GM23338 (cell line): Measurements from ENCODE around the gene SPATA13. TPM values are rescaled to one million over a fixed set of nuclear protein-coding genes. Genes with fewer than 3 reads are reported as not detected.

ENCODE experiments used
- ATAC-seq: fragments of 200-7000 bp; cut with Tn5 transposase; 3 replicates; pipeline ENCODE4 v1.9.1; 2020
- DNase-seq: peaks from one replicate; pipeline ENCODE4 v3.0.0-alpha.2; 2015; ENCODE audit warnings: low spot score
- H2AFZ ChIP-seq: fragments of 200-600 bp; sonication (generic); 2 replicates; pipeline ENCODE4 v1.8.0; 2016; ENCODE audit warnings: antibody characterized with exemption, mild to moderate bottlenecking, moderate library complexity
- H3F3A ChIP-seq: fragments of 200-600 bp; sonication (generic); replicated peaks from 2 replicates; pipeline ENCODE4 v1.8.0; 2017; ENCODE audit warnings: antibody characterized with exemption, mixed run types, low read depth
- H3K27ac ChIP-seq: fragments of 200-600 bp; sonication (generic); 2 replicates; pipeline ENCODE4 v1.6.1; 2016; ENCODE audit warnings: low read depth
- H3K27me3 ChIP-seq: fragments of 200-600 bp; sonication (generic); 2 replicates; pipeline ENCODE4 v1.8.0; 2016; ENCODE audit warnings: mild to moderate bottlenecking, mixed run types, moderate library complexity; ENCODE audit not compliant: insufficient read depth
- H3K36me3 ChIP-seq: fragments of 200-600 bp; sonication (generic); 2 replicates; pipeline ENCODE4 v1.8.0; 2016; ENCODE audit warnings: mild to moderate bottlenecking; ENCODE audit not compliant: insufficient read depth
- H3K4me1 ChIP-seq: fragments of 200-600 bp; sonication (generic); 2 replicates; pipeline ENCODE4 v1.8.0; 2016; ENCODE audit warnings: mild to moderate bottlenecking, moderate library complexity; ENCODE audit not compliant: insufficient read depth
- H3K4me2 ChIP-seq: fragments of 200-600 bp; sonication (generic); 2 replicates; pipeline ENCODE4 v1.7.1; 2017; ENCODE audit warnings: mixed run types
- H3K4me3 ChIP-seq: fragments of 200-600 bp; sonication (generic); 2 replicates; pipeline ENCODE4 v1.6.1; 2016; ENCODE audit warnings: mixed run types
- H3K79me2 ChIP-seq: fragments of 200-600 bp; sonication (generic); replicated peaks from 2 replicates; pipeline ENCODE4 v1.8.0; 2017; ENCODE audit warnings: mild to moderate bottlenecking; ENCODE audit not compliant: insufficient read depth
- H3K9me2 ChIP-seq: fragments of 200-600 bp; sonication (generic); 2 replicates; pipeline ENCODE4 v1.8.0; 2017; ENCODE audit not compliant: insufficient read depth
- H4K20me1 ChIP-seq: fragments of 200-600 bp; sonication (generic); replicated peaks from 2 replicates; pipeline ENCODE4 v1.8.0; 2017; ENCODE audit warnings: mild to moderate bottlenecking; ENCODE audit not compliant: insufficient read depth
- H3K27ac Mint-ChIP-seq: 2 replicates; pipeline ENCODE4 v1.8.0; 2020; ENCODE audit warnings: inconsistent platforms, mild to moderate bottlenecking, moderate library complexity, mixed read lengths
- H3K27me3 Mint-ChIP-seq: 3 replicates; pipeline ENCODE4 v1.8.0; 2022; ENCODE audit warnings: low read depth, mild to moderate bottlenecking, moderate library complexity, mixed read lengths, inconsistent platforms; ENCODE audit not compliant: insufficient read depth, poor library complexity
- H3K36me3 Mint-ChIP-seq: 3 replicates; pipeline ENCODE4 v1.8.0; 2021; ENCODE audit warnings: low read depth, mild to moderate bottlenecking, inconsistent platforms, moderate library complexity, mixed read lengths
- H3K4me1 Mint-ChIP-seq: 3 replicates; pipeline ENCODE4 v1.8.0; 2020; ENCODE audit warnings: mild to moderate bottlenecking, inconsistent platforms, mixed read lengths
- H3K4me3 Mint-ChIP-seq: 3 replicates; pipeline ENCODE4 v1.8.0; 2021; ENCODE audit warnings: moderate library complexity, mild to moderate bottlenecking, inconsistent platforms, mixed read lengths
- H3K9me3 Mint-ChIP-seq: 3 replicates; pipeline ENCODE4 v1.8.0; 2020; ENCODE audit warnings: moderate library complexity, mild to moderate bottlenecking, inconsistent platforms, mixed read lengths
- ETS1 ChIP-seq: IDR thresholded peaks from 2 replicates; pipeline ENCODE4 v1.6.1; 2016; ENCODE audit warnings: antibody characterized with exemption
- EZH2 ChIP-seq: fragments of 200-600 bp; sonication (generic); IDR thresholded peaks from one replicate; pipeline ENCODE4 v1.8.0; 2017; ENCODE audit warnings: antibody characterized with exemption, mild to moderate bottlenecking, low read depth; ENCODE audit not compliant: unreplicated experiment
- EZH2phosphoT487 ChIP-seq: fragments of 200-600 bp; sonication (generic); IDR thresholded peaks from one replicate; pipeline ENCODE4 v1.8.1; 2018; ENCODE audit warnings: antibody characterized with exemption; ENCODE audit not compliant: unreplicated experiment
- JUNB ChIP-seq: IDR thresholded peaks from one replicate; pipeline ENCODE4 v1.6.1; 2016; ENCODE audit warnings: antibody characterized with exemption; ENCODE audit not compliant: unreplicated experiment
- NANOG ChIP-seq: IDR thresholded peaks from 2 replicates; pipeline ENCODE4 v1.6.1; 2016; ENCODE audit warnings: antibody characterized with exemption, borderline replicate concordance
- REST ChIP-seq: IDR thresholded peaks from one replicate; pipeline ENCODE4 v1.6.1; 2018; ENCODE audit warnings: antibody characterized with exemption; ENCODE audit not compliant: unreplicated experiment
- ZNF114 ChIP-seq: fragments of 250-450 bp; sonication (Bioruptor Pico); IDR thresholded peaks from 2 replicates; pipeline ENCODE4 v1.5.0; 2020; ENCODE audit warnings: mild to moderate bottlenecking, moderate library complexity
- ZNF331 ChIP-seq: fragments of 250-450 bp; sonication (Bioruptor Pico); IDR thresholded peaks from 2 replicates; pipeline ENCODE4 v1.5.0; 2020; ENCODE audit warnings: low read depth, mild to moderate bottlenecking, moderate library complexity
- ZNF462 ChIP-seq: fragments of 250-450 bp; sonication (Bioruptor Pico); IDR thresholded peaks from 2 replicates; pipeline ENCODE4 v1.5.0; 2020; ENCODE audit warnings: mild to moderate bottlenecking, moderate library complexity
- polyA plus RNA-seq: library from polyadenylated mRNA; unstranded; fragments of >200 nt; fragmentation: Nextera tagmentation; extraction: Ambion mirVana; gene quantifications from 2 replicates; pipeline ENCODE4 v1.2.1, GENCODE V29; 2016
- total RNA-seq: library from RNA; depleted of rRNA; stranded (reverse); fragments of >200 nt; shearing (Covaris generic); gene quantifications from 2 replicates; pipeline ENCODE4 v1.2.3, GENCODE V29; 2014

SPATA13 gene
- total and polyA plus RNA-seq, 2 experiments from 2014 or later, result 11.9 to 45.7 TPM

GRCh38 chr13:24181991-24182702 is 21.6 kb downstream of the SPATA13 start:
- Histone ChIP-seq H3K4me1 (peaks cover 12% of the 10 kb centered on the region), H3K79me2 (peaks cover 89% of the 10 kb centered on the region), H3K27ac (no peak overlapping the region), H3F3A (no peaks in the 10 kb centered on the region), H2AFZ (no peak overlapping the region), H3K4me2 (no peak overlapping the region), H3K36me3 (no peaks in the 10 kb centered on the region), H3K9me2 (no peaks in the 10 kb centered on the region), H4K20me1 (peaks cover 13% of the 10 kb centered on the region; the same call in 1 of the 2 replicates), H3K27me3 (no peaks in the 10 kb centered on the region), H3K4me3 (no peak overlapping the region)
- DNase-seq, result no peak
- Mint-ChIP-seq H3K4me3 (no peak overlapping the region), H3K27me3 (no peaks in the 10 kb centered on the region), H3K36me3 (no peaks in the 10 kb centered on the region; the same call in 2 of the 3 replicates), H3K9me3 (no peaks in the 10 kb centered on the region), H3K27ac (no peak overlapping the region), H3K4me1 (peaks cover 31% of the 10 kb centered on the region)
- TF ChIP-seq ZNF114 (CRISPR knock-in tag), result no peak
- no peak for TF ChIP-seq EZH2
- no peak for TF ChIP-seq ZNF331 (CRISPR knock-in tag)
- no peak for TF ChIP-seq EZH2phosphoT487
- ATAC-seq, result peak; percentile 54

GRCh38 chr13:24182703-24183081 is 22.2 kb downstream of the SPATA13 start:
- Mint-ChIP-seq H3K27me3 (no peaks in the 10 kb centered on the region), H3K36me3 (no peaks in the 10 kb centered on the region; the same call in 2 of the 3 replicates), H3K4me1 (peaks cover 31% of the 10 kb centered on the region), H3K27ac (no peak overlapping the region), H3K4me3 (no peak overlapping the region), H3K9me3 (no peaks in the 10 kb centered on the region)
- no peak overlapping the region for H3K4me3 ChIP-seq
- H3K79me2 ChIP-seq, result peaks cover 89% of the 10 kb centered on the region
- peaks cover 12% of the 10 kb centered on the region for H3K4me1 ChIP-seq
- no peaks in the 10 kb centered on the region for H3F3A ChIP-seq
- no peak for TF ChIP-seq ZNF114 (CRISPR knock-in tag)
- TF ChIP-seq EZH2, result no peak
- no peak for TF ChIP-seq NANOG
- TF ChIP-seq JUNB, result no peak
- TF ChIP-seq REST, result no peak
- no peak for TF ChIP-seq ETS1
- TF ChIP-seq ZNF462 (CRISPR knock-in tag), result no peak
- TF ChIP-seq EZH2phosphoT487, result no peak
- H3K9me2 ChIP-seq, result no peaks in the 10 kb centered on the region
- DNase-seq (no peak), ATAC-seq (no peak)
- H3K36me3 ChIP-seq, result no peaks in the 10 kb centered on the region
- H3K4me2 ChIP-seq, result no peak overlapping the region
- peaks cover 13% of the 10 kb centered on the region; the same call in 1 of the 2 replicates for H4K20me1 ChIP-seq
- H2AFZ ChIP-seq, result no peak overlapping the region
- H3K27ac ChIP-seq, result no peak overlapping the region
- H3K27me3 ChIP-seq, result no peaks in the 10 kb centered on the region
